ENCODE results near the gene CYB5RL.

Gene CYB5RL

GRCh38 chr1:54191525-54191924 lies 8.3 kb downstream of the CYB5RL start:
- ATAC-seq (ENCODE audit: insufficient read depth, low read depth), result no peak
- no peak for TF ChIP-seq EZH2 (IDR thresholded peaks at IDR 0.05; ENCODE audit: borderline replicate concordance, low read depth, low read length, severe bottlenecking)
- no peak for TF ChIP-seq CTCF (IDR thresholded peaks at IDR 0.05; ENCODE audit: borderline replicate concordance, extremely low read depth, low read length, poor library complexity, severe bottlenecking)

GRCh38 chr1:54190526-54190925 lies 9.3 kb downstream of the CYB5RL start:
- Histone ChIP-seq H3K9me3 (ENCODE audit: insufficient read depth, low read length, severe bottlenecking) (no peaks in the 10 kb centered on the region), H3K36me3 (ENCODE audit: insufficient read depth, low read length) (peaks cover 59% of the 10 kb centered on the region), H3K4me3 (ENCODE audit: low read depth in 1 of 2, low read length in 2 of 2) (no peak overlapping the region), H3K27me3 (ENCODE audit: insufficient read depth, low read length, poor library complexity) (no peaks in the 10 kb centered on the region), H4K20me1 (ENCODE audit: insufficient read depth, low read length) (no peaks in the 10 kb centered on the region), H3K27ac (ENCODE audit: low read length) (no peak overlapping the region), H3K9ac (ENCODE audit: low read depth, low read length) (no peak overlapping the region), H3K4me2 (ENCODE audit: insufficient read depth, low read length) (no peak overlapping the region), H2AFZ (ENCODE audit: low read depth, low read length) (no peak overlapping the region), H3K4me1 (ENCODE audit: insufficient read depth, low read length) (no peaks in the 10 kb centered on the region), H3K79me2 (ENCODE audit: insufficient read depth, low read length) (no peaks in the 10 kb centered on the region)
- TF ChIP-seq CTCF (IDR thresholded peaks at IDR 0.05; ENCODE audit: borderline replicate concordance, extremely low read depth, low read length, poor library complexity, severe bottlenecking), result no peak
- no peak for TF ChIP-seq EZH2 (IDR thresholded peaks at IDR 0.05; ENCODE audit: borderline replicate concordance, low read depth, low read length, severe bottlenecking)
- DNase-seq, result no peak
- ATAC-seq (ENCODE audit: insufficient read depth, low read depth), result no peak

More at GRCh38 chr1:54191525-54191924, 8.3 kb downstream of the CYB5RL start:
- Histone ChIP-seq H2AFZ (ENCODE audit: low read depth, low read length) (no peak overlapping the region), H3K36me3 (ENCODE audit: insufficient read depth, low read length) (peaks cover 57% of the 10 kb centered on the region), H3K9me3 (ENCODE audit: insufficient read depth, low read length, severe bottlenecking) (no peaks in the 10 kb centered on the region), H3K9ac (ENCODE audit: low read depth, low read length) (no peak overlapping the region), H3K4me1 (ENCODE audit: insufficient read depth, low read length) (no peaks in the 10 kb centered on the region), H3K79me2 (ENCODE audit: insufficient read depth, low read length) (no peaks in the 10 kb centered on the region), H4K20me1 (ENCODE audit: insufficient read depth, low read length) (no peaks in the 10 kb centered on the region), H3K27me3 (ENCODE audit: insufficient read depth, low read length, poor library complexity) (no peaks in the 10 kb centered on the region), H3K4me3 (ENCODE audit: low read depth in 1 of 2, low read length in 2 of 2) (no peak overlapping the region), H3K4me2 (ENCODE audit: insufficient read depth, low read length) (no peak overlapping the region), H3K27ac (ENCODE audit: low read length) (no peak overlapping the region)
- DNase-seq, result no peak

- TF ChIP-seq CTCF (IDR thresholded peaks at IDR 0.05; ENCODE audit: borderline replicate concordance, extremely low read depth, low read length, poor library complexity, severe bottlenecking) (no peak), EZH2 (IDR thresholded peaks at IDR 0.05; ENCODE audit: borderline replicate concordance, low read depth, low read length, severe bottlenecking) (no peak)
- no peaks in the 10 kb centered on the region for H3K9me3 ChIP-seq (ENCODE audit: insufficient read depth, low read length, severe bottlenecking)
- H3K9ac ChIP-seq (ENCODE audit: low read depth, low read length), result no peak overlapping the region
- no peak for ATAC-seq (ENCODE audit: insufficient read depth, low read depth)
- H3K27ac ChIP-seq (ENCODE audit: low read length), result no peak overlapping the region
- no peak overlapping the region for H2AFZ ChIP-seq (ENCODE audit: low read depth, low read length)
- H3K79me2 ChIP-seq (ENCODE audit: insufficient read depth, low read length), result no peaks in the 10 kb centered on the region
- no peak overlapping the region for H3K4me3 ChIP-seq (ENCODE audit: low read depth in 1 of 2, low read length in 2 of 2)
- H3K4me2 ChIP-seq (ENCODE audit: insufficient read depth, low read length), result no peak overlapping the region
- no peaks in the 10 kb centered on the region for H3K4me1 ChIP-seq (ENCODE audit: insufficient read depth, low read length)
- DNase-seq, result no peak
- H3K27me3 ChIP-seq (ENCODE audit: insufficient read depth, low read length, poor library complexity), result no peaks in the 10 kb centered on the region
- H3K36me3 ChIP-seq (ENCODE audit: insufficient read depth, low read length), result peaks cover 41% of the 10 kb centered on the region
- H4K20me1 ChIP-seq (ENCODE audit: insufficient read depth, low read length), result no peaks in the 10 kb centered on the region
Measured at GRCh38 chr1:54188291-54188690, 11.5 kb downstream of the CYB5RL start.

- TF ChIP-seq EZH2 (IDR thresholded peaks at IDR 0.05; ENCODE audit: borderline replicate concordance, low read depth, low read length, severe bottlenecking) (no peak), CTCF (IDR thresholded peaks at IDR 0.05; ENCODE audit: borderline replicate concordance, extremely low read depth, low read length, poor library complexity, severe bottlenecking) (no peak)
- Histone ChIP-seq H3K36me3 (ENCODE audit: insufficient read depth, low read length) (peaks cover 32% of the 10 kb centered on the region), H4K20me1 (ENCODE audit: insufficient read depth, low read length) (no peaks in the 10 kb centered on the region)
Measured at GRCh38 chr1:54186056-54186455, 13.8 kb downstream of the CYB5RL start.

More at GRCh38 chr1:54186056-54186455, 13.8 kb downstream of the CYB5RL start:
- no peaks in the 10 kb centered on the region for H3K79me2 ChIP-seq (ENCODE audit: insufficient read depth, low read length)
- no peak overlapping the region for H3K4me3 ChIP-seq (ENCODE audit: low read depth in 1 of 2, low read length in 2 of 2)
- H3K9ac ChIP-seq (ENCODE audit: low read depth, low read length), result no peak overlapping the region
- ATAC-seq (ENCODE audit: insufficient read depth, low read depth), result no peak
- no peak overlapping the region for H3K27ac ChIP-seq (ENCODE audit: low read length)
- no peak overlapping the region for H2AFZ ChIP-seq (ENCODE audit: low read depth, low read length)
- H3K4me1 ChIP-seq (ENCODE audit: insufficient read depth, low read length), result no peaks in the 10 kb centered on the region
- H3K9me3 ChIP-seq (ENCODE audit: insufficient read depth, low read length, severe bottlenecking), result no peaks in the 10 kb centered on the region
- no peak for DNase-seq
- H3K27me3 ChIP-seq (ENCODE audit: insufficient read depth, low read length, poor library complexity), result no peaks in the 10 kb centered on the region
- H3K4me2 ChIP-seq (ENCODE audit: insufficient read depth, low read length), result no peak overlapping the region
